DMS53 treated with DMSO at 0.1 percent for 48 hours (cell line): ENCODE measurements around the gene PRAMEF4.
"Not testable (repeated sequence)": the region's sequence is repeated elsewhere in the genome, so short reads cannot be mapped to it uniquely, and the experiment has no call there.

Experiments
- DNase-seq: peaks from one replicate; lab custom pipeline; 2025; ENCODE audit not compliant: unreplicated experiment; lab: John Stamatoyannopoulos, UW

Gene PRAMEF4

DNA sequence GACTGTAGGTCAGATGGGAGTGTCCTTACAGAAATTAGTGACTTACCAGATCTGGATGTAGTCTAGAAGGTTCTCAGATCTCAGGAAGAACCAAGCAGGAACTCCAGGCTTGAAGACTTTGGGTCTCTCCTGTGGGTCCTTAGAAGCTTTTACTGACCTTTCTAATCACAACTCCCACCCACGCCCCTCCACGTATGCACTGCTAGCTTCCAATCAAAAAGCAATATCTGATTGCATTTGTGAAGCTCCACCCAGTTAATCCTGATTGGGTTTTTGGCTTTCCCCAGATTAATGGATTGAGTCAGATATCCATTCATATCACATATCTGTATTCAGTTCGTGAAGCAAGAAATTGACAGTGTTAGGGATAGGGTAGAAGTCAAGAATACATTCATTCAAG lies at the start of gene PRAMEF4:
TSS of gene PRAMEF4 (minus strand) at position 101 of the 400 bp plus-strand sequence. CDS start 2,807 bp downstream, outside the sequence.
- DNase-seq: not testable (repeated sequence)

GRCh38 chr1:12924368-12924767 lies 38.4 kb upstream of the PRAMEF4 start:
- not testable (repeated sequence) for DNase-seq

- not testable (repeated sequence) for DNase-seq
These were observed 35.7 kb upstream of the PRAMEF4 start for GRCh38 chr1:12921749-12922148.

DNA sequence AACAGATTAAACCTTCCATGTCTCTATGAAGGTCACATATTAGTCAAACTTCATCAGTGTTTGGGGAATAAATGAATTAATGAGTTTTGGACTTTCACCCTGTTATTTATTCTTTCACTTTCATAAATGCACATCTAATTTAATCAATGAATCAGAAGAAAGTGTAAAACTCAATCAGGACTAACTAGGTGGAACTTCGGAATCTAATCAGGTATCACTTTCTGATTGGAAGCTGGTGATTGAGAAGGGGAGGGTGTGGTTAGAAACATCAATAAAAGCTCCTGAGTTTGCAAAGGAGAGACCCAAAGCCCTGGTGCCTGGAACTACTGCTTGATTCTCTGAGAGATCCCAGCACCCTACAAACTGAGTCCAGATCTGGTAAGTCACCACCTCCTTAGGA lies 30.3 kb upstream of the PRAMEF4 start, which contains the start of gene PRAMEF7:
TSS of gene PRAMEF7 (plus strand) at position 301 of the 400 bp plus-strand sequence. CDS start 1,083 bp downstream, outside the sequence.
- not testable (repeated sequence) for DNase-seq

DNA sequence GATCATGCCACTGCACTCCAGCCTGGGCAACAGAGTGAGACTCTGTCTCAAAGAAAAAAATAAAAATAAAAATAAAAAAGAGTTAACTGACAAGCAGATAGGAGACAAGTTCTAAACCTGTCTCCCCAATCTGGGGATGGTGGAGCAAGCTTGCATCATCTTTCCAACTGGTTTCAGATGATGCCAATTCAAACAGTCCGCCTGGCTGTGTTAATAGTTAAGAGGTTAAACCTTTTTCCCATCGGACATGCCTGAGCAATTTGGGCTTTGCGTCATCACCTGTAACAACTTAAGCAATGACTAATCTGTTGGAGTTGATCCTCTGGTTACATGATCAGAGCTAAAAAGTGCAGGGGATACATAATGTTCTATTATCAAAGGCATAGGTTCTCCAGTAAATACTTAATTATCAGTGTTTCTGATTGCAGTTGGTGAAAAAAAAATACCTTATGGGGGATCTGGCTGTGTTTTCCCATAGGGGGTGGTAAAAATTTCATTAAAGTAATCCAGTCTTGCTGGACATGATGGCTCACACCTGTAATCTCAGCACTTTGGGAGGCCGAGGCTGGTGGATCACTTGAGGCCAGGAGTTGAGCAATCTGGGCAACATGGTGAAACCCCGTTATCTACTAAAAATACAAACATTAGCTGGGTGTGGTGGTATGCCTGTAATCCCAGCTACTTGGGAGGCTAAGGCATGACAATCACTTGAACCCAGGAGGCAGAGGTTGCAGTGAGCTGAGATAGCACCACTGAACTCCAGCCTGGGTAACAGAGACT lies 18.0 kb upstream of the PRAMEF4 start:
- DNase-seq: not testable (repeated sequence)

- not testable (repeated sequence) for DNase-seq
These were observed 13.2 kb upstream of the PRAMEF4 start for GRCh38 chr1:12899186-12899585.

- DNase-seq: not testable (repeated sequence)
These were observed 12.2 kb upstream of the PRAMEF4 start, which contains the start of gene PRAMEF10 for GRCh38 chr1:12898170-12898569. PRAMEF10 (minus strand) TSS chr1:12898270; CDS start chr1:12895847, 2,423 bp downstream.

DNA sequence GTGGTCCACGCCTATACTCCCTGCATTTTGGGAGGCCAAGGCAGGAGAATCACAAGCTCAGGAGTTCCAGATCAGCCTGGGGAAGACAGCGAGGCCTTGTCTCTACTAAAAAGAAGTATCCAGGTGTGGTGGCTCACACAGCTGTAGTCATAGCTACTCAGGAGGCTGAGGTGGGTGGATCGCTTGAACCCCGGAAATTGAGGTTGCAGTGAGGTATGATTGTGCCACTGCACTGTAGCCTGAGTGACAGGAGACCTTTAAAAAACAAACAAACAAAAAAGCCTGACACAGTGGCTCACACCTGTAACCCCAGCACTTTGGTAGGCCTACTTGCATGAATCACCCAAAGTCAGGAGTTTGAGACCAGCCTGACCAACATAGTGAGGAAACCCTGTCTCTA lies 7.5 kb downstream of the PRAMEF4 start:
- not testable (repeated sequence) for DNase-seq

GRCh38 chr1:12863131-12863880 lies 22.7 kb downstream of the PRAMEF4 start:
- DNase-seq: not testable (repeated sequence)

DNA sequence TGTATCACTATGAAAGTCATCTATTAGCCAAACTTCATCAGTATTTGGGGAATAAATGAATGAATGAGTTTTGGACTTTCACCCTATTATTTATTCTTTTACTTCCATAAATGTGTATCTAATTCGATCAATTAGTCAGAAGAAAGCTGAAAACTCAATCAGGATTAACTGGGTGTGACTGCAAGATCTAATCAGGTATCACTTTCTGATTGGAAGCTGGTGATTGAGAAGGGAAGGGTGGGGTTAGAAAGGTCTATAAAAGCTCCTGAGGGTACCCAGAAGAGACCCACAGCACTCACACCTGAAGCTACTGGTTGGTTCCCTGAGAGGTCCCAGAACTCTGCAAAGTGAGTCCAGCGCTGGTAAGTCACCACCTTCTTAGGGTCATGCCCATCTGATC lies 29.2 kb downstream of the PRAMEF4 start, which contains the start of gene PRAMEF2:
TSS of gene PRAMEF2 (plus strand) at position 301 of the 400 bp plus-strand sequence. CDS start 1,924 bp downstream, outside the sequence.
- not testable (repeated sequence) for DNase-seq

GRCh38 chr1:12851779-12852178 lies 34.2 kb downstream of the PRAMEF4 start:
- no peak for DNase-seq

DNA sequence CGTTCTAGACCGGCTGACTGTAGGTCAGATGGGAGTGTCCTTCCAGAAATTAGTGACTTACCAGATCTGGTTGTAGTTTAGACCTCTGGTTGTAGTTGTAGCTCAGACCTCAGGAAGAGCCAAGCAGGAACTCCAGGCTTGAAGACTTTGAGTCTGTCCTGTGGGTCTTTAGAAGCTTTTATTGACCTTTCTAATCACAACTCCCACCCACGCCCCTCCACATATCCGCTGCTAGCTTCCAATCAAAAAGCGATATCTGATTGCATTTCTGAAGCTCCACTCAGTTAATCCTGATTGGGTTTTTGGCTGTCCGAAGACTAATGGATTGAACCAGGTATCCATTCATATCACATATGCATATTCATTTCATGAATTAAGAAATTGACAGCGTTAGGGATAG lies 37.4 kb downstream of the PRAMEF4 start, which contains the start of gene HNRNPCL1:
TSS of gene HNRNPCL1 (minus strand) at position 101 of the 400 bp plus-strand sequence. CDS start 431 bp downstream, outside the sequence.
- DNase-seq: not testable (repeated sequence)

- not testable (repeated sequence) for DNase-seq
These were observed 52.8 kb downstream of the PRAMEF4 start for GRCh38 chr1:12833251-12833650.

- DNase-seq: not testable (repeated sequence)
These were observed 54.7 kb downstream of the PRAMEF4 start, which contains the start of gene PRAMEF11 for GRCh38 chr1:12831310-12831709. PRAMEF11 (minus strand) TSS chr1:12831410; CDS start chr1:12828789, 2,621 bp downstream.
